ENCODE results near the gene CLEC4D. TPM values are rescaled to one million over a fixed set of nuclear protein-coding genes. Genes with fewer than 3 reads are reported as not detected.

Gene CLEC4D
- total RNA-seq, 1 donor from 2014 or later = not detected

DNA sequence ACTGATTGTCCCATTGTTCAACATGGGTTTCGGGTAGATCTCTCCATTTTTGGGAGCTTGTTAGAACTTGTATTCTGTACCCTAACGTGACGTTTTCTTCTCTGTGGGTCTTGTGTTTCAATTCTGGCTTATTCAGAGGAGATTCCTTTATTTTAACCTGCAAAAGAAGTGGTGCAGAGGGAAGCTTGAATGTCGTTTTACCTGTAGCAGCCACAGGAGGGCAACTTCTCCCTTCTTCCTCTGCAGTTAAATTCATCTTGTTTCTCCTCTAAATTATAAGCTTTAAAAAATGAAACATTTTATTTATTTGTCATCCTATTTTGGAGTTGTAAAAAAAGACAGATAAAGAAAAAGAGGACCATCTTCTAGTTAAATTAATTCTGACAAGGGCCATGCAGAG, 13.7 kb upstream of the CLEC4D start:
- Mint-ChIP-seq H3K4me1 (ENCODE audit: low read depth, unreplicated experiment) (peaks cover 3% of the 10 kb centered on the region), H3K4me3 (ENCODE audit: unreplicated experiment) (no peak overlapping the region), H3K27me3 (ENCODE audit: unreplicated experiment) (no peaks in the 10 kb centered on the region), H3K9me3 (ENCODE audit: unreplicated experiment) (no peaks in the 10 kb centered on the region), H3K36me3 (ENCODE audit: unreplicated experiment) (no peaks in the 10 kb centered on the region), H3K27ac (ENCODE audit: unreplicated experiment) (no peak overlapping the region)
- TF ChIP-seq, protein P1, sequence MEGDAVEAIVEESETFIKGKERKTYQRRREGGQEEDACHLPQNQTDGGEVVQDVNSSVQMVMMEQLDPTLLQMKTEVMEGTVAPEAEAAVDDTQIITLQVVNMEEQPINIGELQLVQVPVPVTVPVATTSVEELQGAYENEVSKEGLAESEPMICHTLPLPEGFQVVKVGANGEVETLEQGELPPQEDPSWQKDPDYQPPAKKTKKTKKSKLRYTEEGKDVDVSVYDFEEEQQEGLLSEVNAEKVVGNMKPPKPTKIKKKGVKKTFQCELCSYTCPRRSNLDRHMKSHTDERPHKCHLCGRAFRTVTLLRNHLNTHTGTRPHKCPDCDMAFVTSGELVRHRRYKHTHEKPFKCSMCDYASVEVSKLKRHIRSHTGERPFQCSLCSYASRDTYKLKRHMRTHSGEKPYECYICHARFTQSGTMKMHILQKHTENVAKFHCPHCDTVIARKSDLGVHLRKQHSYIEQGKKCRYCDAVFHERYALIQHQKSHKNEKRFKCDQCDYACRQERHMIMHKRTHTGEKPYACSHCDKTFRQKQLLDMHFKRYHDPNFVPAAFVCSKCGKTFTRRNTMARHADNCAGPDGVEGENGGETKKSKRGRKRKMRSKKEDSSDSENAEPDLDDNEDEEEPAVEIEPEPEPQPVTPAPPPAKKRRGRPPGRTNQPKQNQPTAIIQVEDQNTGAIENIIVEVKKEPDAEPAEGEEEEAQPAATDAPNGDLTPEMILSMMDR (IDR thresholded peaks at IDR 0.05; ENCODE audit: partially characterized antibody, unreplicated experiment) = no peak
- no peak for DNase-seq

GRCh38 chr12:8501720-8502119, 11.6 kb upstream of the CLEC4D start:
- Mint-ChIP-seq H3K4me1 (ENCODE audit: low read depth, unreplicated experiment) (peaks cover under 1% of the 10 kb centered on the region), H3K27ac (ENCODE audit: unreplicated experiment) (no peak overlapping the region), H3K4me3 (ENCODE audit: unreplicated experiment) (no peak overlapping the region), H3K9me3 (ENCODE audit: unreplicated experiment) (no peaks in the 10 kb centered on the region), H3K27me3 (ENCODE audit: unreplicated experiment) (no peaks in the 10 kb centered on the region), H3K36me3 (ENCODE audit: unreplicated experiment) (no peaks in the 10 kb centered on the region)
- no peak for DNase-seq
- TF ChIP-seq, protein P1 (IDR thresholded peaks at IDR 0.05; ENCODE audit: partially characterized antibody, unreplicated experiment) = no peak

DNA sequence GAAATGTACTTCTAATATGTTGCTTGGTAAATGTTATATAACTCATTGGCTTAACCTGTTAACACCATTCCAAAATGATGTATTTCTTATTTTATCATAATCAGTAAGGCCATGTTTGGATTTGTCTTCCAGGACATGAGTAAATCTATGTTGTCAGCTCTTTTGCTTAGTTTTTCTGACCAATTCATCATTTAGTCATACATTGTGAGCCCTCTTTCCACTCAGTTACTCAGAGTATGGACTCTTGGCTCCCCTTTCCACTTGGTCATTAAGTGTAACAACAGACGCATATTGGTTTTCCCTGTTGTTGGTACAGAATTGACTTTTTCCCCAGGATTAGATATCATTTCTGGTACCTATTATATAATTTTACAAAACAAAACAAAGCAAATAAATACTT, 9.0 kb upstream of the CLEC4D start:
- DNase-seq = no peak
- Mint-ChIP-seq H3K36me3 (ENCODE audit: unreplicated experiment) (no peaks in the 10 kb centered on the region), H3K27ac (ENCODE audit: unreplicated experiment) (no peak overlapping the region), H3K4me3 (ENCODE audit: unreplicated experiment) (no peak overlapping the region), H3K4me1 (ENCODE audit: low read depth, unreplicated experiment) (no peaks in the 10 kb centered on the region), H3K27me3 (ENCODE audit: unreplicated experiment) (no peaks in the 10 kb centered on the region), H3K9me3 (ENCODE audit: unreplicated experiment) (no peaks in the 10 kb centered on the region)
- TF ChIP-seq, protein P1 (IDR thresholded peaks at IDR 0.05; ENCODE audit: partially characterized antibody, unreplicated experiment) = no peak

DNA sequence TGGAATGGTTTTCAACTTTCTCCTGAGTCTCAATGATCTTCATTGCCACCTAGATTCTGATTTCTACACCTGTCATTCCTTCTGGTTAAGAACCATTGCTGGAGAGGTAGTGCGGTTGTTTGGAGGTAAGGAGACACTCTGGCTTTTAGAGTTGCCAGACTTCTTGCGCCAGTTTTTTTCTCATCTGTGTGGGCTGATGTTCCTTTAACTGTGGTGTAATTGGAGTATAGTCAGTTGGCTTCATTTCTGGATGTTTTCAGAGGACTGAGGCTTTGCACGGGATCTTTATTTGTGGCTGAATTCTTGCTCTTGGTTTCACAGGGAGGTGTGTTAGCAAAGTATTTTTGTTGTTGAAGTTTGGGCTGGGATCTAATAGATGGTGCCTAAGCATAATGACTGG, 5.7 kb upstream of the CLEC4D start:
- Mint-ChIP-seq H3K27ac (ENCODE audit: unreplicated experiment) (no peak overlapping the region), H3K4me1 (ENCODE audit: low read depth, unreplicated experiment) (peaks cover 4% of the 10 kb centered on the region), H3K36me3 (ENCODE audit: unreplicated experiment) (no peaks in the 10 kb centered on the region), H3K9me3 (ENCODE audit: unreplicated experiment) (peaks cover 5% of the 10 kb centered on the region), H3K27me3 (ENCODE audit: unreplicated experiment) (no peaks in the 10 kb centered on the region), H3K4me3 (ENCODE audit: unreplicated experiment) (no peak overlapping the region)
- no peak for DNase-seq
- TF ChIP-seq, protein P1 (IDR thresholded peaks at IDR 0.05; ENCODE audit: partially characterized antibody, unreplicated experiment) = no peak

DNA sequence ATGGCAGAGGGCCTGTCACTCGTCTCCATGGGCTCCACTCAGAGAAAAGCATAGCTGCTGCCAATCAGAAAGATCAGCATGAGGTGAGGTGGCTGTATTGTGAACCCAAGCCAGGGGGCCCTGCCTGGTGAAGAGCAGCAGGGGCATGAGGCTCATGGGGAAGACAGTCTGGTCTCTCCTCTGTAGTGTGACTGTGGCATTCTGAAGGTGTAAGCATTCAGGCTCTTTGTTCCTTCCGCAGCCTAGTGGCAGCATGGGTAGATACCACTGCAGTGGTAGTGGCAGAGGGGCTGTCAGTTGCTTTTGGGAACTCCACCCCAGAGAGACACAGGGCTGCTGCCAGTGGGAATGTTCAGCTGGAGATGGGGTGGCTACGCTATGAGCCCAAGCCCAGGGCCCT, 5.1 kb upstream of the CLEC4D start:
- Mint-ChIP-seq H3K4me1 (ENCODE audit: low read depth, unreplicated experiment) (peaks cover 4% of the 10 kb centered on the region), H3K36me3 (ENCODE audit: unreplicated experiment) (no peaks in the 10 kb centered on the region), H3K4me3 (ENCODE audit: unreplicated experiment) (no peak overlapping the region), H3K27me3 (ENCODE audit: unreplicated experiment) (no peaks in the 10 kb centered on the region), H3K27ac (ENCODE audit: unreplicated experiment) (no peak overlapping the region), H3K9me3 (ENCODE audit: unreplicated experiment) (peaks cover 7% of the 10 kb centered on the region)
- TF ChIP-seq, protein P1 (IDR thresholded peaks at IDR 0.05; ENCODE audit: partially characterized antibody, unreplicated experiment) = no peak
- DNase-seq = no peak

Data from glutamatergic neuron (in vitro differentiated cells).